VCaP (cell line): ENCODE results near the gene FANK1.

Source experiments
- H3K27ac ChIP-seq: fragments of 450-650 bp; 2 replicates; pipeline ENCODE4 v1.5.1; 2017
- CTCF ChIP-seq: fragments of 450-650 bp; conservative IDR thresholded peaks from 2 replicates; pipeline ENCODE4 v1.5.1; 2017; ENCODE audit warnings: mild to moderate bottlenecking, moderate library complexity

Gene FANK1

DNA sequence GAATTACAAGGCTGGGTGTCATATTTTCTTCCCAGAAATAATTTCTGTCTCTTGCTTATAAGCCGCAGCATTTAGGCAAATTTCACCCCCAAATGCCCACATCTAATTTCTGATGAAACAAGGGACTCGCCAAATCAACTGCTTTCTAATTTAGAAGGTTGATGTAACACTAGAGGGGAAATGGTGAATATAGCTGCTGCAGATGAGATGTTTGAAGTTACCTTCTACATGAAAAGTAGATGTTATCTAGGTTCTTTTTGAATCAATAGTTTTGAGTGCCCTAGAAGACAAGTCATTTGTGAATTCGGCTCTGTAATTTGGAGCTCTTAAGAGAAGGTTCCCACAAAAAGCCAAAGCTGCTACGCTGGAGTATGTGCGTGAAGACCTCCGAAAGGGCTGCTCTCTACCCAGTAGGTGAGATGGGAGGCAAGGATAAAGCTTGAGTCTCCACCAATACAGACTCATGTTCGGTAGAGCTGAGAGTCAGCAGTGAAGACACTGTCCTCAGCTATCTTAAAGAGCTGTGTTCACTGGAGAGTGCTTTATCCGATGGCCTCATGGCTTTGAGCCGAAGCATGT lies 99.5 kb downstream of the FANK1 start:
- no peak for TF ChIP-seq CTCF
- no peak overlapping the region for H3K27ac ChIP-seq

DNA sequence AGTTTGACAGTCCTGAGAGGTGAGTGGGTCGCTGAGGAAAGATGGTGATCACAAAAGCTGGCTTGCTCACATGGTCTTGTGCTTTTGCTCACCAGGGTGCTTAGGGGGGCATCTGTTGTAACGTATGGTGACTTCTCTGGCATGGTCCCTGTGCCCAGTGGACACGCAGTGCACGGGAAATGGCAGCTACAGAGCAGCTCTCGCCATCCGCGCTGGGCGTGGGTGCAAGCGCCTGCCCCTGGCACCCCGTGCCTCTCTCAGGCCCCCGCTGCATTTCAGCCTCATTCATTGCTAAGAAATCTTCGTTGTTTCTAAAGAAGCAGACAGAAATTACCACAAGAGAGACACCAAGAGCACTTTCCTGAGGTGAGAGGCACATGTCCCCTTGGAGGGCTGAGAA lies 101.2 kb downstream of the FANK1 start:
- H3K27ac ChIP-seq: no peak overlapping the region
- no peak for TF ChIP-seq CTCF

DNA sequence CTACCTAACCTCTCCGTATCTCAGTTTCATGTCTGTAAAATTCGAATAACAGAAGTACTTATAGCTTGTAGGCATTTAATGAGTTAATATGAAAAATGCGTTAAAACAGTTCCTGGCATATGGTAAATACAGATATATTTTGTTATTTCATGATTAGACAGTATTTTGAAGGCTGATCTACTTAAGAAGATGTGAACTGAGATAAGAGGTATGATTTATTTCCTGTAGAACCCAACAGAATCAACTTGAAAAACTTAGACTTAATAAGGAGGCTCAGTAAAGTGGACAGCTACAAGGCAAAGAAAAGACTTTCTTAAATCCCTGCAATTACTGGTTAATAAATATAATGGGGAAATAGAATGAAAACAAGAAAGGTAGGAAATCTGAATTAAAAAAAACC lies 103.3 kb downstream of the FANK1 start:
- no peak for TF ChIP-seq CTCF
- no peak overlapping the region for H3K27ac ChIP-seq

GRCh38 chr10:126001576-126001975 lies 105.2 kb downstream of the FANK1 start:
- H3K27ac ChIP-seq: no peak overlapping the region
- no peak for TF ChIP-seq CTCF

DNA sequence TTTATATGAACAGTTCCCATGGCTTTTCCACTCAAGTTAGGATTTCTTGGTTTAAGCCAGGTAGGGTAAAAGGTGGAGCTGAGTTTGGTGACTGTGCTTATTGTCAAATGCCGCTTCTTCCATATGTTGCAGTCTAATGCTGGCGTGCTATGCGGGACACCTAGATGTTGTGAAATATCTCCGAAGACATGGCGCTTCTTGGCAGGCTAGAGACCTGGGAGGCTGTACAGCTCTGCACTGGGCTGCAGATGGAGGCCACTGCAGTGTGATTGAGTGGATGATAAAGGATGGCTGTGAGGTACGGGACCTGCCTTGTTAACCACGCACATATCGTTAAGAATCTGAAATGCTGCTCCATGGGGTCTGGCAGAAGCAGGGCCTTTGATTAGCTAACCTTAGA lies 108.4 kb downstream of the FANK1 start:
- no peak overlapping the region for H3K27ac ChIP-seq
- no peak for TF ChIP-seq CTCF

GRCh38 chr10:126006264-126006663 lies 109.9 kb downstream of the FANK1 start:
- no peak for TF ChIP-seq CTCF
- H3K27ac ChIP-seq: no peak overlapping the region

GRCh38 chr10:126006906-126007305 lies 110.5 kb downstream of the FANK1 start:
- no peak for TF ChIP-seq CTCF
- H3K27ac ChIP-seq: no peak overlapping the region
